Gastroesophageal sphincter (tissue), 4 donors: ENCODE results near the gene COL6A3. TPM values are rescaled to one million over a fixed set of nuclear protein-coding genes. Genes with fewer than 3 reads are reported as not detected.
A peak's percentile ranks its signal among the peaks of the same experiment; 100 is the strongest.

ENCODE experiments used
- ATAC-seq: fragments of 150-250 bp; one replicate; pipeline ENCODE4 v1.9.1; 2016; ENCODE audit warnings: mild to moderate bottlenecking, moderate library complexity
- H3K27ac ChIP-seq, 4 donors: fragments of 200-600 bp; sonication (generic) in 3 of 4; 1 replicate in 3 of 4; 2 replicates in 1 of 4; pipeline ENCODE4 v1.5.1; 2016 to 2019
- H3K27me3 ChIP-seq: fragments of 200-600 bp; sonication (generic); one replicate; pipeline ENCODE4 v1.5.1; 2019
- H3K36me3 ChIP-seq, 2 donors: fragments of 200-600 bp; sonication (generic); one replicate each; pipeline ENCODE4 v1.5.1; 2019; ENCODE audit warnings: control low read depth in 1 of 2
- H3K4me1 ChIP-seq, 3 donors: fragments of 200-600 bp; sonication (generic); 1 replicate in 2 of 3; 2 replicates in 1 of 3; pipeline ENCODE4 v1.5.1; 2016 to 2019; ENCODE audit warnings: control low read depth in 2 of 3
- H3K4me3 ChIP-seq, 2 donors: fragments of 200-600 bp; sonication (generic); one replicate each; pipeline ENCODE4 v1.5.1; 2019; ENCODE audit warnings: mild to moderate bottlenecking in 1 of 2, moderate library complexity in 1 of 2
- H3K9me3 ChIP-seq, 3 donors: fragments of 200-600 bp; sonication (generic); one replicate each; pipeline ENCODE4 v1.5.1; 2017 to 2019; ENCODE audit warnings: control low read depth in 2 of 3
- CTCF ChIP-seq, 4 experiments: fragments of 200-600 bp in 2 of 4; fragments of 450-650 bp in 2 of 4; sonication (generic) in 1 of 4; IDR thresholded peaks; one replicate each; pipeline ENCODE4 v1.5.1; 2017 to 2019; ENCODE audit warnings: antibody characterized with exemption in 4 of 4, mild to moderate bottlenecking in 2 of 4, moderate library complexity in 2 of 4
- EP300 ChIP-seq: sonication (generic); formaldehyde crosslinking; IDR thresholded peaks from one replicate; pipeline ENCODE4 v1.6.1; 2017; ENCODE audit warnings: antibody characterized with exemption, mild to moderate bottlenecking
- POLR2A ChIP-seq, 2 donors: fragments of 450-650 bp; IDR thresholded peaks; one replicate each; pipeline ENCODE4 v1.6.1; 2017; ENCODE audit warnings: antibody characterized with exemption in 2 of 2, mild to moderate bottlenecking in 2 of 2, moderate library complexity in 1 of 2
- POLR2AphosphoS5 ChIP-seq: sonication (generic); formaldehyde crosslinking; IDR thresholded peaks from one replicate; pipeline ENCODE4 v1.6.1; 2017; ENCODE audit warnings: antibody characterized with exemption
- WGBS, 2 donors: methylation state at CpG; one replicate each; pipeline ENCODE4 v1.1.5; 2018; ENCODE audit warnings: low coverage in 1 of 2; 5-methylcytosine and 5-hydroxymethylcytosine counted together
- total RNA-seq, 4 donors: library from RNA; depleted of rRNA; stranded (reverse); fragments of >200 nt; gene quantifications; one replicate each; pipeline ENCODE4 v1.1.0, GENCODE V29; 2016

The COL6A3 gene
- total RNA-seq, 4 donors from 2014 or later: 110 to 421 (median 310) TPM

GRCh38 chr2:237280229-237280628, 133.7 kb downstream of the COL6A3 start:
- Histone ChIP-seq H3K4me3 (no peak overlapping the region), H3K27me3 (no peaks in the 10 kb centered on the region), H3K9me3 (no peaks in the 10 kb centered on the region), H3K4me1 (peaks cover 4 to 42% (median 12%) of the 10 kb centered on the region in 3 donors), H3K36me3 (no peaks in the 10 kb centered on the region), H3K27ac (peak overlapping the region in 2 of 4 donors; percentile 78 to 79)
- no peak for ATAC-seq
- WGBS, 2 donors: 53 to 54% methylated on average over 9 to 11 of the region's 11 CpGs
- TF ChIP-seq EP300 (no peak), POLR2A (IDR thresholded peaks at IDR 0.05) (no peak), POLR2AphosphoS5 (no peak), CTCF (IDR thresholded peaks at IDR 0.05) (no peak)

- Histone ChIP-seq H3K9me3 (no peaks in the 10 kb centered on the region), H3K4me1 (peaks cover 4 to 42% (median 12%) of the 10 kb centered on the region in 3 donors), H3K27me3 (no peaks in the 10 kb centered on the region), H3K36me3 (no peaks in the 10 kb centered on the region), H3K27ac (peak overlapping the region; percentile 52 to 85 (median 78)), H3K4me3 (no peak overlapping the region)
- WGBS, 2 donors: 59 to 66% methylated on average over 5 to 9 of the region's 9 CpGs
- TF ChIP-seq POLR2AphosphoS5: no peak
- TF ChIP-seq POLR2A (IDR thresholded peaks at IDR 0.05): no peak
- TF ChIP-seq CTCF (IDR thresholded peaks at IDR 0.05): no peak
- TF ChIP-seq EP300: no peak
- no peak for ATAC-seq
Observed at GRCh38 chr2:237279012-237279768, 134.8 kb downstream of the COL6A3 start.

GRCh38 chr2:237278568-237278967, 135.4 kb downstream of the COL6A3 start:
- 12 to 47% methylated on average over 4 to 6 of the region's 6 CpGs for WGBS, 2 donors
- TF ChIP-seq POLR2AphosphoS5 (peak; percentile 81), POLR2A (IDR thresholded peaks at IDR 0.05) (no peak)
- Histone ChIP-seq H3K27ac (peak overlapping the region; percentile 52 to 85 (median 78)), H3K27me3 (no peaks in the 10 kb centered on the region), H3K4me3 (no peak overlapping the region), H3K4me1 (peaks cover 4 to 42% (median 12%) of the 10 kb centered on the region in 3 donors), H3K9me3 (no peaks in the 10 kb centered on the region), H3K36me3 (no peaks in the 10 kb centered on the region)
- ATAC-seq: peak; percentile 93

GRCh38 chr2:237276716-237277490, 137.1 kb downstream of the COL6A3 start:
- no peaks in the 10 kb centered on the region for H3K27me3 ChIP-seq
- no peak for TF ChIP-seq POLR2A (IDR thresholded peaks at IDR 0.05)
- no peak for TF ChIP-seq CTCF (IDR thresholded peaks at IDR 0.05)
- no peak for TF ChIP-seq EP300
- no peak for TF ChIP-seq POLR2AphosphoS5
- H3K27ac ChIP-seq: no peak overlapping the region
- WGBS, 2 donors: 88 to 93% methylated on average over 5 to 8 of the region's 8 CpGs
- H3K36me3 ChIP-seq: no peaks in the 10 kb centered on the region
- no peak for ATAC-seq
- peaks cover 4 to 30% (median 8%) of the 10 kb centered on the region in 3 donors for H3K4me1 ChIP-seq
- H3K9me3 ChIP-seq: no peaks in the 10 kb centered on the region
- H3K4me3 ChIP-seq: no peak overlapping the region

Other genes starting within 250 kb of the COL6A3 start
- gene MLPH, start 73.1 kb upstream of the COL6A3 start, total RNA-seq: 10 to 100 TPM in 2 of 4 donors, 1 to 10 TPM in 2; 1.8 to 13.8 (median 10.8) TPM
- not detected for gene PRLH, start 152.4 kb upstream of the COL6A3 start, total RNA-seq
- 1 to 10 TPM in 3 of 4 donors, under 1 TPM in 1; 0.81 to 6.7 (median 3.2) TPM for gene RAB17, start 176.6 kb upstream of the COL6A3 start, total RNA-seq
- 100 to 1,000 TPM; 164 to 225 (median 179) TPM for gene LRRFIP1, start 213.4 kb upstream of the COL6A3 start, total RNA-seq